HG02981 (cell line): ENCODE results near the gene GMNC.

ENCODE experiments used
- ATAC-seq: cut with Tn5 transposase; IDR thresholded peaks from one replicate; pipeline ENCODE4 v1.9.1; 2021; ENCODE audit warnings: mild to moderate bottlenecking, moderate library complexity; ENCODE audit not compliant: unreplicated experiment

The GMNC gene

DNA sequence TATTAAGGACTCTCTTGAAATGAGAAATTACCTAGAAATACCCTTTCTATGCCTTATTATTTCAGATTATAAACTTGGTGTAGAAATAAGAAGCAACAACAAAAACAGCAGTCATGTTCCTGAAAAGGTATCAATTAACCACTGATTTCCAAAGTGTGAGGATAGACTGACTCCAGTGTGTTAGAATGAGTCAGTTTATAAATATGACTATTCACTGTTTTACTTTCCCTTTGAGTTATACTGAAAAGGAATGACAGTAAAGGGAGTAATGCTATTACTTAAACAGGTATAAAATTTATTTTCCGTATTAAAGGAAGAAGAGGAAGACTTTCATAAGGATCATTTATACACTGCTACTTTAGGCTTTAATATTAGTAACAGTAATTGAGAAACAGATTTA lies 12.9 kb downstream of the GMNC start:
- ATAC-seq: no peak

GRCh38 chr3:190848870-190849269 lies 13.6 kb downstream of the GMNC start:
- no peak for ATAC-seq

DNA sequence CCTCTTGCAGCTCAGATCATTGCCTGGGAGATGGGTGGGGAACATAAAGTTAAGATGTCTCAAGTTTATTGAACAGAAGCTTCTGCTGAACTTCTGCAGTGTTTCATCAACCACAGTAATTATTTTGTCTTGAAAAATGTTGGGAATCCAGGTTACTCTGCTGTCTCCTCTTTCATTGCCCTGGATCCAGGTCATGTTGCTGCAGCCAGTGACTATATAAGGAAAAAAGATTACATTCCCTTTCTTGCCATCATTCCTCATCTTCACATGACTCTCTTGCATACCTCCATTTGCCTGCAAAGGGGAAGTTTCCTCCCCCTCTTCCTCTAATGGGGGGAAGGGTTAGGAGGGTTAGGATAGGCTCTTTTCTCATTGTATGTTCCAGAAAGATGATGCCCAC lies 15.1 kb downstream of the GMNC start:
- no peak for ATAC-seq

DNA sequence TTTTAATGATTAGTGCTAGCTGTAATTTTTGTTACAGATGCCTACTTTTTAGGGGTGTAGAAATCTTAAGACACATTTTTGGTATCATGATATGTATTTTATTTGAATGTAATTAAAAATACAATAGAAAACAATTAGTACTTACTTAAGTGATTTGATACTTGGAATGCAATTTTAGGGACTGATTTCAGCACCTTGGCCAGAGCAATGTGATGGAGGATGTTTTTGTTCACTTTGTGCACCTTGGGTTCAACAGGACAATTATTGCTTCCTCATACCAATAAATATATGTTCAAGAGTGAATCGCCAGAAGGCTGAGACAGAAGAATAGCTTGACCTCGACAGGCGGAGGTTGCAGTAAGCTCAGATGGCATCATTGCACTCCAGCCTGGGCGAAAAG lies 22.3 kb downstream of the GMNC start:
- no peak for ATAC-seq

- ATAC-seq: no peak
Measured at GRCh38 chr3:190831225-190831624, 31.3 kb downstream of the GMNC start.

GRCh38 chr3:190830031-190830430 lies 32.5 kb downstream of the GMNC start:
- no peak for ATAC-seq

- ATAC-seq: no peak
Measured at GRCh38 chr3:190826018-190826417, 36.5 kb downstream of the GMNC start.

DNA sequence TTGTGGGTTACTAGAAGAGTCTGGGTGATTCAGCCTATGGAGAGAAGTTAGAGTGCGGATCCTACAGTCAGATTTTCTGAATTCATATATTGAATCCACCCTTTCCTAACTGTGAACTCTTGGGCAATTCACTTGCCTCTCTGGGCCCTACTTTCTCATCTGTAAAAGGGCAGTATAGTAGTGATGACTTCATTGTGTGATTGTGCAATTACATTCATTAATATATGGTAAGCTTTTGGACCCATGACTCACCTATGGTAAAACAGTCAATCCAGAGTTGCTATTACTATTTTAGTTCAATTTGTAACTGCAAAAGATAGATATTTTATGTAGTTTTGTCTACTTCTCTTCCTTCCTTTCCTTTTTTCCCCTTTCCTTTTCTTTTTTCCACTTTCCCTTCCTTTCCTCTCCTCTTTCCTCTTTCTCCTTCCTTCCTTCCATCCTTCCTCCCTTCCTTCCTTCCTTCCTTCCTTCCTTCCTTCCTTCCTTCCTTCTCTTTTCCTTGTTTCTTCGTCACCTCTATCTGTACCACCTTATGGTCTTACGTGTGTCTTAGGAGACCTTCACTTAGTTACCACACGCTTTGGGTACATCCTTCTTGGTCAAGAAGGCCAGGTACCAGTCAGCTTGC lies 37.0 kb downstream of the GMNC start:
- no peak for ATAC-seq

GRCh38 chr3:190811775-190812480 lies 50.6 kb downstream of the GMNC start:
- ATAC-seq: peak; percentile 80

GRCh38 chr3:190810957-190811356 lies 51.5 kb downstream of the GMNC start:
- ATAC-seq: no peak

- ATAC-seq: no peak
Measured at GRCh38 chr3:190809351-190809750, 53.1 kb downstream of the GMNC start.

DNA sequence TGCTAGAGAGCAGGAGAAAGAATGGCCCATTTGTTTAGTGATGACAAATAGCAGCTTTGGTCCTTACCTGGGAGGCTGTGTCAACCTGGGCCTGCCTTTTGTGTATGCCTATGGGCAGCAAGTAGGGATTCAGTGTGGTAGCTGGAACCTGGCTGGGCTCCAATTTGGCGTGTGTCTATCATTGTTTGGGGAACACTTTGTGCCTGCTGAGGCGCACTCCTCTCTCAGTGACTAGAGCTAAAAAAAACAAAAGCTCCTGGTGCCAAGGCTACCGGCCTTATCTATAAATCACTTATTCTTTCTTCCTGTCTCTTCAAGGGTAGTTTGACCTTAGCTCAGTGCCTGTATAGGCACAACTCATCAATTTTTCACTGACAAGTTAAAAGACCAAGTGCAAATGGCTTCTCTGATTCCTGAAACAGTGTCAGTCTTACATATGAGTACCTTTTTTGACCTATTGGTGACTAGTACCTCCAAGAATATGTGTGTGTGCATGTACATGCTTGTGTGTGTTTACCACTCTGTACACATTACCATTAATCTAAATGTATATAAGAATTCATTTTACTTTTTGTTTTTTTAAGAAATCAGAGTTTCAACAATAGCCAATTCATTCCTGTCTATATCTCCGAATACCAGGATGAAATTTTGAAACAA lies 54.6 kb downstream of the GMNC start:
- ATAC-seq: no peak
